WTC11 (cell line): ENCODE measurements around the gene SERPIND1. TPM values are rescaled to one million over a fixed set of nuclear protein-coding genes. Genes with fewer than 3 reads are reported as not detected.
"Not testable (repeated sequence)": the region's sequence is repeated elsewhere in the genome, so short reads cannot be mapped to it uniquely, and the experiment has no call there.

ENCODE experiments used
- ATAC-seq: fragments of 200-7000 bp; cut with Tn5 transposase; 2 replicates; pipeline ENCODE4 v1.10.0; 2021; ENCODE audit warnings: mild to moderate bottlenecking, moderate library complexity
- CTCF ChIA-PET: fragments of 300-600 bp; sonication (Branson Sonifier 250); formaldehyde crosslinking; loops from one replicate; lab custom pipeline; 2021; ENCODE audit warnings: antibody characterized with exemption; lab: Charles Lee
- POLR2A ChIA-PET: fragments of 350-600 bp; sonication (Branson Sonifier 250); formaldehyde crosslinking; loops from one replicate; lab custom pipeline; 2021; ENCODE audit warnings: antibody characterized with exemption; lab: Charles Lee
- DNase-seq: peaks from one replicate; pipeline ENCODE4 v3.0.0; 2021; ENCODE audit warnings: low spot score
- H3K27ac Mint-ChIP-seq: 2 replicates; pipeline ENCODE4 v1.8.0; 2021; ENCODE audit warnings: mixed read lengths
- H3K27me3 Mint-ChIP-seq: 2 replicates; pipeline ENCODE4 v1.8.0; 2021; ENCODE audit warnings: low read depth, mild to moderate bottlenecking, moderate library complexity, mixed read lengths
- H3K36me3 Mint-ChIP-seq: 2 replicates; pipeline ENCODE4 v1.8.0; 2021; ENCODE audit warnings: mixed read lengths
- H3K4me1 Mint-ChIP-seq: 2 replicates; pipeline ENCODE4 v1.8.0; 2022; ENCODE audit warnings: mixed read lengths
- H3K4me3 Mint-ChIP-seq: 2 replicates; pipeline ENCODE4 v1.8.0; 2021; ENCODE audit warnings: mild to moderate bottlenecking, moderate library complexity, mixed read lengths
- H3K9me3 Mint-ChIP-seq: 2 replicates; pipeline ENCODE4 v1.8.0; 2021; ENCODE audit warnings: mixed read lengths
- AR ChIP-seq: fragments of 250-450 bp; sonication (Bioruptor Pico); IDR thresholded peaks from 2 replicates; pipeline ENCODE4 v1.9.0; 2021; ENCODE audit warnings: mild to moderate bottlenecking
- ATF1 ChIP-seq: sonication (generic); formaldehyde crosslinking; IDR thresholded peaks from 2 replicates; pipeline ENCODE4 v1.8.1; 2023; ENCODE audit warnings: mild to moderate bottlenecking, moderate library complexity, missing genetic modification reagents
- FOXJ3 ChIP-seq: sonication (generic); formaldehyde crosslinking; IDR thresholded peaks from 2 replicates; pipeline ENCODE4 v1.9.0; 2021; ENCODE audit warnings: missing genetic modification reagents, mild to moderate bottlenecking, borderline replicate concordance
- HMGA2 ChIP-seq: fragments of 250-450 bp; sonication (Bioruptor Pico); IDR thresholded peaks from 2 replicates; pipeline ENCODE4 v1.4.0; 2021; ENCODE audit warnings: mild to moderate bottlenecking, moderate library complexity
- HMGXB4 ChIP-seq: sonication (generic); formaldehyde crosslinking; IDR thresholded peaks from 2 replicates; pipeline ENCODE4 v1.8.1; 2023; ENCODE audit warnings: mild to moderate bottlenecking, moderate library complexity, missing genetic modification reagents
- JAZF1 ChIP-seq: fragments of 250-450 bp; sonication (Bioruptor Pico); IDR thresholded peaks from 2 replicates; pipeline ENCODE4 v1.9.0; 2021; ENCODE audit warnings: moderate library complexity, mild to moderate bottlenecking, inconsistent platforms
- MXD4 ChIP-seq: fragments of 250-450 bp; sonication (Bioruptor Pico); IDR thresholded peaks from 2 replicates; pipeline ENCODE4 v1.8.0; 2021; ENCODE audit warnings: mild to moderate bottlenecking, moderate library complexity, borderline replicate concordance
- NR3C1 ChIP-seq: sonication (generic); formaldehyde crosslinking; conservative IDR thresholded peaks from 2 replicates; pipeline ENCODE4 v1.8.1; 2023; ENCODE audit warnings: low read depth, mild to moderate bottlenecking, missing genetic modification reagents
- OVOL2 ChIP-seq: fragments of 250-450 bp; sonication (Bioruptor Pico); IDR thresholded peaks from 2 replicates; pipeline ENCODE4 v1.9.0; 2021; ENCODE audit warnings: mild to moderate bottlenecking, borderline replicate concordance
- PREB ChIP-seq: sonication (generic); formaldehyde crosslinking; IDR thresholded peaks from 2 replicates; pipeline ENCODE4 v1.8.1; 2022; ENCODE audit warnings: mild to moderate bottlenecking, missing genetic modification reagents, moderate library complexity, borderline replicate concordance
- PRRX2 ChIP-seq: fragments of 250-450 bp; sonication (Bioruptor Pico); IDR thresholded peaks from 2 replicates; pipeline ENCODE4 v1.8.0; 2021; ENCODE audit warnings: mild to moderate bottlenecking
- RELA ChIP-seq: sonication (generic); formaldehyde crosslinking; IDR thresholded peaks from 2 replicates; pipeline ENCODE4 v1.8.1; 2022; ENCODE audit warnings: missing genetic modification reagents, mild to moderate bottlenecking, borderline replicate concordance
- SOX15 ChIP-seq: fragments of 250-450 bp; sonication (Bioruptor Pico); IDR thresholded peaks from 2 replicates; pipeline ENCODE4 v1.9.0; 2021; ENCODE audit warnings: mild to moderate bottlenecking
- TEAD1 ChIP-seq: sonication (generic); formaldehyde crosslinking; IDR thresholded peaks from 2 replicates; pipeline ENCODE4 v1.8.0; 2022; ENCODE audit warnings: mild to moderate bottlenecking, missing genetic modification reagents
- TEAD4 ChIP-seq: sonication (generic); formaldehyde crosslinking; IDR thresholded peaks from 2 replicates; pipeline ENCODE4 v1.8.0; 2022; ENCODE audit warnings: mild to moderate bottlenecking, missing genetic modification reagents
- ZMAT4 ChIP-seq: fragments of 250-450 bp; sonication (Bioruptor Pico); IDR thresholded peaks from 2 replicates; pipeline ENCODE4 v1.9.0; 2021; ENCODE audit warnings: mild to moderate bottlenecking
- ZNF423 ChIP-seq: fragments of 250-450 bp; sonication (Bioruptor Pico); IDR thresholded peaks from 2 replicates; pipeline ENCODE4 v2.1.2; 2022; ENCODE audit warnings: mild to moderate bottlenecking, moderate library complexity
- ZNF512 ChIP-seq: sonication (generic); formaldehyde crosslinking; IDR thresholded peaks from 2 replicates; pipeline ENCODE4 v1.8.1; 2022; ENCODE audit warnings: missing genetic modification reagents, borderline replicate concordance
- ZSCAN18 ChIP-seq: fragments of 250-450 bp; sonication (Bioruptor Pico); IDR thresholded peaks from 2 replicates; pipeline ENCODE4 v2.1.2; 2022; ENCODE audit warnings: mild to moderate bottlenecking, moderate library complexity
- total RNA-seq: library from RNA; stranded (reverse); gene quantifications from 3 replicates; pipeline ENCODE4 v1.2.3, GENCODE V29; 2021

The SERPIND1 gene
- total RNA-seq, 1 experiment from 2014 or later, result 0.22 TPM

- TF ChIP-seq PREB (CRISPR knock-in tag) (no peak), SOX15 (CRISPR knock-in tag) (no peak), RELA (no peak), HMGXB4 (no peak), ZSCAN18 (CRISPR knock-in tag) (no peak), MXD4 (CRISPR knock-in tag) (no peak), TEAD4 (CRISPR knock-in tag) (no peak), OVOL2 (CRISPR knock-in tag) (no peak), JAZF1 (CRISPR knock-in tag) (no peak)
Measured at GRCh38 chr22:20822240-20822639, 48.3 kb downstream of the SERPIND1 start (continued).

GRCh38 chr22:20823264-20823663 is 49.4 kb downstream of the SERPIND1 start:
- Mint-ChIP-seq H3K4me1 (peaks cover 6% of the 10 kb centered on the region; the same call in 1 of the 2 replicates), H3K4me3 (no peak overlapping the region), H3K27ac (no peak overlapping the region), H3K36me3 (peaks cover 3% of the 10 kb centered on the region; the same call in 1 of the 2 replicates), H3K27me3 (no peaks in the 10 kb centered on the region), H3K9me3 (no peaks in the 10 kb centered on the region)
- CTCF ChIA-PET, result no interaction called here
- ATAC-seq, result no peak
- TF ChIP-seq PRRX2 (no peak), PREB (CRISPR knock-in tag) (no peak), ATF1 (CRISPR knock-in tag) (no peak), ZMAT4 (CRISPR knock-in tag) (no peak), ZNF423 (CRISPR knock-in tag) (no peak), ZNF512 (no peak), HMGA2 (CRISPR knock-in tag) (no peak), NR3C1 (no peak), AR (CRISPR knock-in tag) (no peak), TEAD1 (no peak), FOXJ3 (no peak)
- DNase-seq, result no peak
- POLR2A ChIA-PET, result no interaction called here

- CTCF ChIA-PET, result interaction anchor here (1.3 kb wide), 1 partner anchor 60 kb away, joined by 6 read pairs; no protein-coding TSS in a partner anchor
- not testable (repeated sequence) for ATAC-seq, H3K4me3 Mint-ChIP-seq
Measured at GRCh38 chr22:20825216-20825615, 51.3 kb downstream of the SERPIND1 start.

More at GRCh38 chr22:20825216-20825615, 51.3 kb downstream of the SERPIND1 start:
- not testable (repeated sequence) for H3K4me1 Mint-ChIP-seq, H3K36me3 Mint-ChIP-seq, DNase-seq, H3K27me3 Mint-ChIP-seq, H3K9me3 Mint-ChIP-seq, H3K27ac Mint-ChIP-seq
- POLR2A ChIA-PET, result interaction anchor here (0.6 kb wide), 1 partner anchor 24 kb away, joined by 3 read pairs; no protein-coding TSS in a partner anchor
